Fibroblast of lung (primary cell): ENCODE measurements around the gene GRPEL2. TPM values are rescaled to one million over a fixed set of nuclear protein-coding genes. Genes with fewer than 3 reads are reported as not detected.

Source experiments
- DNase-seq, 2 donors: peaks; one replicate each; pipeline versions ENCODE4 v3.0.0 to v3.0.0-alpha.2; 2010; ENCODE audit warnings: low read depth in 2 of 2
- H2AFZ ChIP-seq: 2 replicates; pipeline ENCODE4 v1.5.1; 2012; ENCODE audit warnings: low read length, control low read depth, inconsistent platforms
- H3K27ac ChIP-seq: 2 replicates; pipeline ENCODE4 v1.5.1; 2011; ENCODE audit warnings: low read length, control low read depth; ENCODE audit not compliant: insufficient read depth
- H3K27me3 ChIP-seq: 2 replicates; pipeline ENCODE4 v1.5.1; 2011; ENCODE audit warnings: mild to moderate bottlenecking, low read length; ENCODE audit not compliant: control insufficient read depth, insufficient read depth
- H3K36me3 ChIP-seq: 2 replicates; pipeline ENCODE4 v1.5.1; 2011; ENCODE audit warnings: low read length; ENCODE audit not compliant: control insufficient read depth, insufficient read depth
- H3K4me1 ChIP-seq: 2 replicates; pipeline ENCODE4 v1.5.1; 2011; ENCODE audit warnings: low read length; ENCODE audit not compliant: control insufficient read depth, insufficient read depth; ENCODE audit errors: extremely low read depth
- H3K4me2 ChIP-seq: 2 replicates; pipeline ENCODE4 v1.5.1; 2011; ENCODE audit warnings: low read length, control low read depth; ENCODE audit not compliant: insufficient read depth; ENCODE audit errors: extremely low read depth
- H3K4me3 ChIP-seq, 4 experiments: fragments of 200-600 bp in 1 of 4; sonication (generic) in 1 of 4; replicated peaks in 1 of 4; 2 replicates each; pipeline ENCODE4 v1.5.1; 2011 to 2016; ENCODE audit warnings: low read length in 4 of 4, low read depth in 3 of 4, mild to moderate bottlenecking in 3 of 4, control low read depth in 2 of 4, inconsistent platforms in 1 of 4, mixed read lengths in 1 of 4; ENCODE audit not compliant: insufficient read depth in 1 of 4; ENCODE audit errors: control extremely low read depth in 1 of 4
- H3K79me2 ChIP-seq: 2 replicates; pipeline ENCODE4 v1.5.1; 2012; ENCODE audit warnings: mild to moderate bottlenecking, low read length, inconsistent platforms; ENCODE audit not compliant: control insufficient read depth, insufficient read depth
- H3K9ac ChIP-seq: 2 replicates; pipeline ENCODE4 v1.5.1; 2011; ENCODE audit warnings: mild to moderate bottlenecking, low read length, control low read depth; ENCODE audit not compliant: insufficient read depth
- H3K9me3 ChIP-seq: 2 replicates; pipeline ENCODE4 v1.5.1; 2012; ENCODE audit warnings: low read depth, low read length; ENCODE audit not compliant: control insufficient read depth, insufficient read depth
- H4K20me1 ChIP-seq: 2 replicates; pipeline ENCODE4 v1.5.1; 2011; ENCODE audit warnings: low read length; ENCODE audit not compliant: control insufficient read depth, insufficient read depth; ENCODE audit errors: extremely low read depth
- EZH2 ChIP-seq: IDR thresholded peaks from 2 replicates; pipeline ENCODE4 v1.5.1; 2012; ENCODE audit warnings: low read length, control low read depth, mild to moderate bottlenecking; ENCODE audit errors: missing control alignments
- polyA plus RNA-seq, 2 donors: library from polyadenylated mRNA; depleted of rRNA in 1 of 2; stranded (reverse) in 1 of 2; unstranded in 1 of 2; fragments of >200 nt; gene quantifications; 2 replicates each; pipeline ENCODE4 v1.2.1, GENCODE V29; 2011 to 2012; ENCODE audit warnings: missing spikeins in 1 of 2
- total RNA-seq: library from RNA; depleted of rRNA; stranded (reverse); fragments of >200 nt; gene quantifications from 2 replicates; pipeline ENCODE4 v1.2.1, GENCODE V29; 2014
- TF ChIP-seq, protein P1 (sequence below), 2 donors: IDR thresholded peaks in 1 of 2; conservative IDR thresholded peaks in 1 of 2; 1 replicate in 1 of 2; 2 replicates in 1 of 2; pipeline ENCODE4 v1.5.1; 2011 to 2012; ENCODE audit warnings: low read length in 2 of 2, control low read depth in 1 of 2, inconsistent platforms in 1 of 2, low read depth in 1 of 2, mild to moderate bottlenecking in 1 of 2

GRPEL2 gene
- total and polyA plus RNA-seq, 2 donors (not counting 1 experiment from before 2014, with no cell fraction given), result 15.3 to 29.6 TPM

DNA sequence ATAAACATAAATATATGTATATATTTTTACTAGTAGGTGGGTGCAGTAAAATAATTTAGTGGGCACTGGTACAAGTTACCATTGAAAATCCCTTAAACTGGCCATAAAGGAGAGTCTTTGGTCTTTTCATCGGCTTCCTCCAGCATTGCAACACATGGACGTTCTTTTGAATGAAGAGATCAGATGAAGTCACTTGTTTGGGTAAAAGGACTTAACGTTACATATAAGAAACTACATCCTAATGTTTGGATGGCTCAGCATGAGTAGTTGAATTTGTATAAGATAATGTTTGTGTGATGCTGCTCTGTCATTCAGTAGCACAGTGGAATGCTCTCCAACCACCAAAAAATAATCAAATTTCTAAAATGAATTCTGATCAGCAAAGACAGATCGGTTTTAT lies 42.1 kb upstream of the GRPEL2 start:
- Histone ChIP-seq H3K9me3 (no peaks in the 10 kb centered on the region), H3K4me1 (no peaks in the 10 kb centered on the region), H3K36me3 (no peaks in the 10 kb centered on the region), H3K27ac (no peak overlapping the region), H3K4me2 (no peak overlapping the region), H3K4me3 (no peak overlapping the region), H2AFZ (no peak overlapping the region), H3K27me3 (no peaks in the 10 kb centered on the region), H4K20me1 (no peaks in the 10 kb centered on the region), H3K79me2 (no peaks in the 10 kb centered on the region), H3K9ac (no peak overlapping the region)
- DNase-seq, result no peak
- no peak for TF ChIP-seq EZH2

DNA sequence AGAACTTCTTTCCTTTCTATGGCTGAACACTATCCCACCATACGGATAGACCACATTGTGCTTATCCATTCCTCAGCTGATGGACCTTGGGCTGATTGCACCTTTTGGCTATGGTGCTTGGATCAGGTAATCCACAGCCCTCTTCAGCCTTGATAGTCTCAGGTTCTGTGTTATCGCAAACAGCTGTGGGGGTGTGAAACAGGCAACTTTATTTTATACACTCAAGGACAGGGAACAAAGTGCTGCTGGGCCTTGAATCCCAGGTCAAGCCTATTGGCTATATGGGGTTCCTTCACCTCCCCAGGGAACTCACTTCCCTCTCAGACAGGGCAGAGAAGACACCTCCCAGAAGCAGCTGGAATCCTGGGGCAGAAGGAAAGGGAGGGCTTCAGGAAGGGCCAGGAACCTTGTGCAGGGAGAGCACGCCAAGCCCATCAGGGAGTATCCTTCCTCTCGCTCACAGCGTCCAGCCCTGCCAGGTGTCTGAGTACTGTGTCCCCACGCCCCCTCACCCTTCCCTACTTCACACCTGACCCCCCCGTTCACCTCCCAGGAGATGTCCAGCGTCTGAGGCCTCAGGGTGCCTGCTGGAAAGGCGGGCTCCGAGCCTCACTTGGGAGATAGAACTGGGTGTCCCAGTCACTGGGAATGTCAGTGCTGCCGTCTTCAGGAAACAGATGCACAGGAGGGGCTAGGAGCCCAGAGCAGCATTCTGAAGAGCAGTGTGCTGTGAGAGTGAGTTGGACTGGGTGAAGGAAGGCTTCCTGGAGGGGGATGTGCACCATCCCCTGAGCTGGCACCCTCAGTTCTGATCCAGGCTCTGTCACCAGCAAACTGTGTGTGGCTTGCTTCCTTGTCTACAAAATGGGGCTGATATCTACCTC lies 40.9 kb upstream of the GRPEL2 start:
- Histone ChIP-seq H3K36me3 (no peaks in the 10 kb centered on the region), H4K20me1 (no peaks in the 10 kb centered on the region), H3K9ac (no peak overlapping the region), H3K27me3 (no peaks in the 10 kb centered on the region), H2AFZ (no peak overlapping the region), H3K4me1 (no peaks in the 10 kb centered on the region), H3K79me2 (no peaks in the 10 kb centered on the region), H3K4me2 (no peak overlapping the region), H3K4me3 (no peak overlapping the region), H3K27ac (no peak overlapping the region), H3K9me3 (no peaks in the 10 kb centered on the region)
- no peak for TF ChIP-seq EZH2
- TF ChIP-seq, protein P1, sequence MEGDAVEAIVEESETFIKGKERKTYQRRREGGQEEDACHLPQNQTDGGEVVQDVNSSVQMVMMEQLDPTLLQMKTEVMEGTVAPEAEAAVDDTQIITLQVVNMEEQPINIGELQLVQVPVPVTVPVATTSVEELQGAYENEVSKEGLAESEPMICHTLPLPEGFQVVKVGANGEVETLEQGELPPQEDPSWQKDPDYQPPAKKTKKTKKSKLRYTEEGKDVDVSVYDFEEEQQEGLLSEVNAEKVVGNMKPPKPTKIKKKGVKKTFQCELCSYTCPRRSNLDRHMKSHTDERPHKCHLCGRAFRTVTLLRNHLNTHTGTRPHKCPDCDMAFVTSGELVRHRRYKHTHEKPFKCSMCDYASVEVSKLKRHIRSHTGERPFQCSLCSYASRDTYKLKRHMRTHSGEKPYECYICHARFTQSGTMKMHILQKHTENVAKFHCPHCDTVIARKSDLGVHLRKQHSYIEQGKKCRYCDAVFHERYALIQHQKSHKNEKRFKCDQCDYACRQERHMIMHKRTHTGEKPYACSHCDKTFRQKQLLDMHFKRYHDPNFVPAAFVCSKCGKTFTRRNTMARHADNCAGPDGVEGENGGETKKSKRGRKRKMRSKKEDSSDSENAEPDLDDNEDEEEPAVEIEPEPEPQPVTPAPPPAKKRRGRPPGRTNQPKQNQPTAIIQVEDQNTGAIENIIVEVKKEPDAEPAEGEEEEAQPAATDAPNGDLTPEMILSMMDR (conservative IDR thresholded peaks at IDR 0.05 in 1 of 2, IDR thresholded peaks at IDR 0.05 in 1 of 2; ENCODE audit: low read depth in 1 of 2, low read length in 2 of 2), result no peak
- no peak for DNase-seq

DNA sequence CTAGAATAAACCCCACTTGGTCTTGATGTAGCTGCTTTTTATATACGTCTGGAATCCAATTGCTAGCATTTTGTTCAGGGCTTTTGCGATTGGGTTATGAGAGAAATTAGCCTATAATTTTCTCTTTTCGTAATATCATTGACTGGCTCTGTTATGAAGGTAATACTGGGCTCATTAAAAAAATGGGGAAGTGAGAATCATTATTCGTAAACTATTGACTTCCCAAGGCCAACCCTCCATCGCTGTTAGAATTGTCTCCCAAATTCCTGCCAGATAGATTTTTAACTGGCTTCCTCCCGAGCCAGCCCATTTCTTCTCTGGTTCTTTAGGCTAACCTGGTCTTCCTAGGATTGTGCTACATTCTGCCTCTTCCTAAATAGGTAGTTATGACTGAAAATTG lies 35.9 kb upstream of the GRPEL2 start:
- no peaks in the 10 kb centered on the region for H3K79me2 ChIP-seq
- H3K27me3 ChIP-seq, result no peaks in the 10 kb centered on the region
- H3K4me3 ChIP-seq, result no peak overlapping the region
- no peak overlapping the region for H2AFZ ChIP-seq
- no peaks in the 10 kb centered on the region for H4K20me1 ChIP-seq
- TF ChIP-seq EZH2, result no peak
- TF ChIP-seq, protein P1 (conservative IDR thresholded peaks at IDR 0.05 in 1 of 2, IDR thresholded peaks at IDR 0.05 in 1 of 2; ENCODE audit: low read depth in 1 of 2, low read length in 2 of 2), result no peak
- no peaks in the 10 kb centered on the region for H3K36me3 ChIP-seq
- no peaks in the 10 kb centered on the region for H3K4me1 ChIP-seq
- H3K4me2 ChIP-seq, result no peak overlapping the region
- DNase-seq, result no peak
- H3K27ac ChIP-seq, result no peak overlapping the region
- no peak overlapping the region for H3K9ac ChIP-seq
- no peaks in the 10 kb centered on the region for H3K9me3 ChIP-seq
